Osteoblast (primary cell): ENCODE measurements around the gene DES. TPM values are rescaled to one million over a fixed set of nuclear protein-coding genes. Genes with fewer than 3 reads are reported as not detected.

Experiments used
- DNase-seq: peaks from one replicate; pipeline ENCODE4 v3.0.0; 2011; ENCODE audit warnings: low spot score, mixed read lengths; ENCODE audit not compliant: insufficient read length; ENCODE audit errors: missing footprints
- H2AFZ ChIP-seq: 2 replicates; pipeline ENCODE4 v1.6.0; 2011; ENCODE audit warnings: mild to moderate bottlenecking, low read length
- H3K27ac ChIP-seq: 2 replicates; pipeline ENCODE4 v1.5.1; 2011; ENCODE audit warnings: mild to moderate bottlenecking, low read depth, low read length, moderate library complexity
- H3K27me3 ChIP-seq: 2 replicates; pipeline ENCODE4 v1.6.0; 2012; ENCODE audit warnings: mild to moderate bottlenecking, control low read depth, inconsistent platforms, low read length, moderate library complexity; ENCODE audit not compliant: insufficient read depth
- H3K36me3 ChIP-seq: 2 replicates; pipeline ENCODE4 v1.5.1; 2011; ENCODE audit warnings: mild to moderate bottlenecking, low read length, control low read depth, moderate library complexity; ENCODE audit not compliant: insufficient read depth
- H3K4me1 ChIP-seq: 2 replicates; pipeline ENCODE4 v1.5.1; 2011; ENCODE audit warnings: mild to moderate bottlenecking, low read length, control low read depth, moderate library complexity; ENCODE audit not compliant: insufficient read depth
- H3K4me2 ChIP-seq: 2 replicates; pipeline ENCODE4 v1.6.0; 2011; ENCODE audit warnings: mild to moderate bottlenecking, low read length; ENCODE audit not compliant: insufficient read depth
- H3K4me3 ChIP-seq: fragments of 200-600 bp; sonication (generic); 3 replicates; pipeline ENCODE4 v1.5.1; 2012; ENCODE audit warnings: mild to moderate bottlenecking, low read length, inconsistent platforms; ENCODE audit not compliant: insufficient read depth
- H3K79me2 ChIP-seq: 2 replicates; pipeline ENCODE4 v1.6.0; 2012; ENCODE audit warnings: mild to moderate bottlenecking, low read length, control low read depth, inconsistent platforms; ENCODE audit not compliant: insufficient read depth
- H3K9me3 ChIP-seq: 2 replicates; pipeline ENCODE4 v1.5.1; 2011; ENCODE audit warnings: low read depth, low read length, control low read depth
- H4K20me1 ChIP-seq: 2 replicates; pipeline ENCODE4 v1.6.0; 2012; ENCODE audit warnings: mild to moderate bottlenecking, low read length, control low read depth; ENCODE audit not compliant: insufficient read depth
- total RNA-seq: library from RNA; depleted of rRNA; stranded (reverse); fragments of >200 nt; gene quantifications from 2 replicates; pipeline ENCODE4 v1.2.3, GENCODE V29; 2012
- TF ChIP-seq, protein P1 (sequence below): IDR thresholded peaks from 2 replicates; pipeline ENCODE4 v1.5.1; 2011; ENCODE audit warnings: mild to moderate bottlenecking, low read depth, low read length, moderate library complexity; ENCODE audit errors: extremely low read depth

The DES gene
- total RNA-seq, 1 donor, result 0.72 TPM

DNA sequence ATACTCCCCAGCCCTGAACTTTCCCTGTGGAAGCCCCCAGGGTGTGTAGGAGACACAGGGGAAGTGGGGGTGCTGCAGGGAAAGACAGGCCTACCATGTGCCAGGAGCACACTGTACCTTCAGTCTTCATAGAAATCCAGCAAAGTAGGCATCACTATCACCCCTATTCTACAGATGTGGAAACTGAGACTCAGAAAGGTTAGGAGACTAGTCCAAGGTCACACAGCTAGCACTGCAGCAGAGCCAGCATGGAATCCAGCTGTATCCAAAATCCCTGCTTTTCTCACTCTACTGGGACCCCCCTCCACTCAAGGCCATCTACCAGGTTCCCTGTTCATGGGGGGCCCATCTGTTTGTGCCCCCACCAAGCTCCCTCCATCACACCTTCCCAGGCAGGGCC lies 37.3 kb upstream of the DES start:
- no peaks in the 10 kb centered on the region for H3K4me1 ChIP-seq
- no peak overlapping the region for H3K27ac ChIP-seq
- TF ChIP-seq, protein P1, sequence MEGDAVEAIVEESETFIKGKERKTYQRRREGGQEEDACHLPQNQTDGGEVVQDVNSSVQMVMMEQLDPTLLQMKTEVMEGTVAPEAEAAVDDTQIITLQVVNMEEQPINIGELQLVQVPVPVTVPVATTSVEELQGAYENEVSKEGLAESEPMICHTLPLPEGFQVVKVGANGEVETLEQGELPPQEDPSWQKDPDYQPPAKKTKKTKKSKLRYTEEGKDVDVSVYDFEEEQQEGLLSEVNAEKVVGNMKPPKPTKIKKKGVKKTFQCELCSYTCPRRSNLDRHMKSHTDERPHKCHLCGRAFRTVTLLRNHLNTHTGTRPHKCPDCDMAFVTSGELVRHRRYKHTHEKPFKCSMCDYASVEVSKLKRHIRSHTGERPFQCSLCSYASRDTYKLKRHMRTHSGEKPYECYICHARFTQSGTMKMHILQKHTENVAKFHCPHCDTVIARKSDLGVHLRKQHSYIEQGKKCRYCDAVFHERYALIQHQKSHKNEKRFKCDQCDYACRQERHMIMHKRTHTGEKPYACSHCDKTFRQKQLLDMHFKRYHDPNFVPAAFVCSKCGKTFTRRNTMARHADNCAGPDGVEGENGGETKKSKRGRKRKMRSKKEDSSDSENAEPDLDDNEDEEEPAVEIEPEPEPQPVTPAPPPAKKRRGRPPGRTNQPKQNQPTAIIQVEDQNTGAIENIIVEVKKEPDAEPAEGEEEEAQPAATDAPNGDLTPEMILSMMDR, result no peak
- no peaks in the 10 kb centered on the region for H3K27me3 ChIP-seq
- H3K36me3 ChIP-seq, result peaks cover 49% of the 10 kb centered on the region
- no peaks in the 10 kb centered on the region for H3K79me2 ChIP-seq
- no peaks in the 10 kb centered on the region for H3K9me3 ChIP-seq
- no peak overlapping the region for H3K4me3 ChIP-seq
- no peak overlapping the region for H3K4me2 ChIP-seq
- H4K20me1 ChIP-seq, result peaks cover 3% of the 10 kb centered on the region
- no peak for DNase-seq
- H2AFZ ChIP-seq, result no peak overlapping the region

DNA sequence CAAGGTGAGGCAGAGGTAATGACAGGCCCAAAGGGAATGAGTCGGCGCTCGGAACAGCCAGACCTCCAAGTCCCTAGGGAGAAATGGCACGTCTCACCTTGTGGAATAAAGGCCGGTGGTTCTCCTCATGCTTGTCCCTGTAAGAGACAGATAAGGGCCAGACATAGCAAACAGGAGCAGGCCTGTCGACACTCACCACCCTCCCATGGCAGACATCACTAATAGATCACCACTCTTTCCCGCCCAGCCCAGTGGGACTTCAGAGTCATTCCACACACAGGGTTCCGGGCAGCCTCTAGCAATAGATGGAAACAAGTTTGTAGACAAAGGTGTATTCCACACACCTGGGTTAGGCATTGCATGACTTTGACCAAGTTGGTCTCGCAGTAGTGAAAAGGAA lies 36.7 kb upstream of the DES start:
- H2AFZ ChIP-seq, result no peak overlapping the region
- H3K27ac ChIP-seq, result no peak overlapping the region
- no peak overlapping the region for H3K4me3 ChIP-seq
- H4K20me1 ChIP-seq, result peaks cover 4% of the 10 kb centered on the region
- no peak overlapping the region for H3K4me2 ChIP-seq
- TF ChIP-seq, protein P1, result no peak
- H3K79me2 ChIP-seq, result peaks cover under 1% of the 10 kb centered on the region
- peaks cover 2% of the 10 kb centered on the region for H3K4me1 ChIP-seq
- H3K36me3 ChIP-seq, result peaks cover 54% of the 10 kb centered on the region
- DNase-seq, result no peak
- no peaks in the 10 kb centered on the region for H3K27me3 ChIP-seq
- no peaks in the 10 kb centered on the region for H3K9me3 ChIP-seq

DNA sequence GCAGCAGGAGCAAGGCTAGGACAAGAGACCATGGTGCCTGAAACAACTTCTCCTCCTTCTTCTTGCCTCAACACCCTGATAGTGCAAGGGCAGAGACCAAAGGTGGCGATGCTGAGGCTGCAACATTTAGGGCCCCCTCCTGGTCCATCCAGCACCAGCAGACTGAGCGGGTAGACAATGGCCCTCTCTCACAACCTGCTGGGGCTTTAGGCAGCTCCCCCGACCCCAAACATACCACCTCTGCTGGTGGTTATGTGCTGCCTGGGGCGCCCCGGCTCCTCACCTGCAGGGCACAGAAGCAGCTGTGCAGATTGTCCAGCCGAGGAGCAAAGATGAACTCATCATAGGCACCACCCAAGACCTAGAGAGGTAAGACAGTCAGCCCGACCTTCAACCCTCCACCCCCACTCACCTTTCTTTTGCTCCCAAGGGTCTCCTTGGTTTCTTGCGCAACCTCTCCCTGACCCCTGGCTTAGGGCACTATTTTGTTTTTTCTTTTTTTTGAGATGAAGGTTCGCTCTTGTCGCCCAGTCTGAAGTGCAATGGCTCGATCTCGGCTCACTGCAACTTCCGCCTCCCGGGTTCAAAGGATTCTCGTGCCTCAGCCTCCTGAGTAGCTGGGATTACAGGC lies 34.0 kb upstream of the DES start:
- Histone ChIP-seq H3K27ac (no peak overlapping the region), H3K36me3 (peaks cover 54% of the 10 kb centered on the region), H3K4me3 (no peak overlapping the region), H2AFZ (no peak overlapping the region), H3K79me2 (peaks cover 7% of the 10 kb centered on the region), H3K27me3 (no peaks in the 10 kb centered on the region), H3K4me1 (peaks cover 14% of the 10 kb centered on the region), H3K9me3 (no peaks in the 10 kb centered on the region), H3K4me2 (no peak overlapping the region), H4K20me1 (peaks cover 11% of the 10 kb centered on the region)
- no peak for DNase-seq
- TF ChIP-seq, protein P1, result no peak

DNA sequence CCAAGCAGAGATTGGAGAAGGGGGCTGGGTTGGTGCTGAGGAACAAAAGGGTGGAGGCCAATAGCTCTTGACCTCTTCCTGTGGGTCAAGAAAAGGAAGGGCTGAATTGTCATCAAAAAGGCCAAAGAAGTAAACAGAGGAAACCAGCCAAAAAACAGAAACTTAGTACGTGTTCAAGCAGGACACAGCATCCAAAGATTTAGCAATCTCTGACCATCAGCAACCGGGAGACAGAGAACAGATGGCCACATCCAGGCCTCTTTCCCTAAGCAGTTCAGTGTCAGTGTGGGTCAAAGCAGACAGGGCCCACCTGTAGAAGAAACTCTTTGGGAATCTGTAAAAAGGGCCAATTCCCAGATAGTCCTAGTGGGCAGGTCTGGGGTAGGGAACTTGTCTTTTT lies 33.3 kb upstream of the DES start:
- no peak overlapping the region for H3K27ac ChIP-seq

More for the DNA sequence above, 33.3 kb upstream of the DES start:
- Histone ChIP-seq H3K4me2 (no peak overlapping the region), H3K9me3 (no peaks in the 10 kb centered on the region), H3K36me3 (peaks cover 54% of the 10 kb centered on the region), H3K27me3 (no peaks in the 10 kb centered on the region), H3K4me3 (no peak overlapping the region), H3K4me1 (peaks cover 14% of the 10 kb centered on the region), H2AFZ (no peak overlapping the region), H3K79me2 (peaks cover 7% of the 10 kb centered on the region), H4K20me1 (peaks cover 11% of the 10 kb centered on the region)
- no peak for DNase-seq
- TF ChIP-seq, protein P1, result no peak
